ENCODE results near the gene EEFSEC. TPM values are rescaled to one million over a fixed set of nuclear protein-coding genes. Genes with fewer than 3 reads are reported as not detected.

The EEFSEC gene
- total and polyA plus RNA-seq, 5 experiments from 2014 or later = 14.7 to 27.1 (median 19.2) TPM

DNA sequence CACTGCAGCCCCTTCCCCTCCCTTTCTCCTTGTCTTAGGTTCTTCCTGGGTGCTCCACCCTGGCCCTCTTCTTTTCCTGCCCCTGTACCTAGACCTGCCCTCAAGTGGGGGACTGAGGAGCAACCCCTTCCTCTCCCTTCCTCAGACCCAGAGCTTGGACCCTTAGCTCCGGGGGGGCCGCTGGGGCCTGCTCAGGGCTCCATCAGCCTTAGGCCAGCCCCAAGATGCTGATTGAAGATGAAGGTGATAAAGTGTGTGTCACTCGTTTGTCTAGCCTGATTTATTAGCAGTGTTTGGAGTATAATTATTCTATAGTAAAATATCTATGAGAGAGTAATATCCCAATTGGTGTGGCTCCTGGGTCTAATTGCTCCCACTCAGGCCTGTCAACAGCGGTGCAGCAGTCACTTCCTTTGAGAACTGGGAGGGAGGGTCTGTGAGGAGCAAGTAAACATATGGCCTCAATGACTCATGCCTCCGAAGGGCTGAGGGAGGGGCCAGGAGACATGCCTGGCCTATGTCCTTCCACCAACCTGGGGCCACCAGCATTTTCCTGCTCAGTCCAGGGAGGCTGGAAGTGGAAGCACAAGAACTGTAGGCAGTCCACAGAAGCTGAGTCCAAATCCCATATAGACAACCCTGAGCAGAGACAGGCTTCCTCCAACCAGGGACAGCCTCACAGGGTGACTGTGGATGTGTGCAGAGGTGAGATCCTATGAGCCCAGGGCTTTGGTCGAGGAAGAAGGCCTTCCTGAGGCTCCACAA lies 190.2 kb downstream of the EEFSEC start:
- peaks cover under 1 to 18% (median 6%) of the 10 kb centered on the region in 4 donors for H3K4me1 Mint-ChIP-seq
- H3K9me3 Mint-ChIP-seq = no peaks in the 10 kb centered on the region
- ATAC-seq (no peak), DNase-seq (no peak)
- H3K36me3 Mint-ChIP-seq = peaks cover 0 to 31% (median 10%) of the 10 kb centered on the region in 3 donors
- POLR2A ChIA-PET = no interaction called here
- no peak overlapping the region for H3K4me3 Mint-ChIP-seq
- H3K27me3 Mint-ChIP-seq = no peaks in the 10 kb centered on the region
- peak overlapping the region in 2 of 10 donors; percentile 73 to 80 for H3K27ac Mint-ChIP-seq

DNA sequence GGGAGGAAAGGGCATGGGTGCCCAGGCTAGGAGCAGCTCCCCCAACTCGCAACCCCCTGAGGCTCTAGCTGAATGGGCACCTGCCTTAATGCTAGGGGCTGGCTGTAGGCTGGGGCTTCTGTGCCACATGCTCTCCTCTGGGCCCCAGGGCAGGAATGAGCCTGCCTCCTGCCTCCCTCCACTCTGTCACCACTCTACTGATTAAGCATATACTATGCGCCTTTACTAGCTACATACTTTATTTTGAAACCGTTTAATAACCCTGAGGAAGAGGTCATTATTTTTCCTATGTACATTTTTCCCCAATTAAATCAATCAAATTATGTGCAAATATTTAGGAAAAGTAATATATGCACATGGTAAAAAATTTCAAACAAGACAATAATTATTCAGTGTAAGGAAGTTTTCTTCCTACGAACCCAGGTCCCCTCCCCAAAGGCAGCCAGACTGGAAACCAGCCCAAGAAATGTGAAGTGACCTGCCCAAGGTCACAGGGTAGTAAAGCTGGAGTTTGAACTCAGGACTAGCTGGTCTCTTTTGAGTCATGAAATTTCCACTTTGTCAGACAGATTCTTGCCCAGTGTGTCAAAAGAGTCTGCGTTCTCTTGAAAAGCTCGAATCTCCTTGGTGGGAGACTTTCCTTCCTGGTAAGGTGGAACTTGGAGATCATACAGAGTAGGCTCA lies 190.9 kb downstream of the EEFSEC start:
- H3K27me3 Mint-ChIP-seq = no peaks in the 10 kb centered on the region
- H3K9me3 Mint-ChIP-seq = no peaks in the 10 kb centered on the region
- ATAC-seq = no peak
- no peak overlapping the region for H3K4me3 Mint-ChIP-seq
- peaks cover 6 to 23% (median 10%) of the 10 kb centered on the region in 4 donors for H3K4me1 Mint-ChIP-seq
- peak overlapping the region in 4 of 10 donors; percentile 2 to 75 (median 60) for H3K27ac Mint-ChIP-seq
- POLR2A ChIA-PET = no interaction called here
- DNase-seq = no peak
- peaks cover 0 to 28% (median 8%) of the 10 kb centered on the region in 3 donors for H3K36me3 Mint-ChIP-seq

DNA sequence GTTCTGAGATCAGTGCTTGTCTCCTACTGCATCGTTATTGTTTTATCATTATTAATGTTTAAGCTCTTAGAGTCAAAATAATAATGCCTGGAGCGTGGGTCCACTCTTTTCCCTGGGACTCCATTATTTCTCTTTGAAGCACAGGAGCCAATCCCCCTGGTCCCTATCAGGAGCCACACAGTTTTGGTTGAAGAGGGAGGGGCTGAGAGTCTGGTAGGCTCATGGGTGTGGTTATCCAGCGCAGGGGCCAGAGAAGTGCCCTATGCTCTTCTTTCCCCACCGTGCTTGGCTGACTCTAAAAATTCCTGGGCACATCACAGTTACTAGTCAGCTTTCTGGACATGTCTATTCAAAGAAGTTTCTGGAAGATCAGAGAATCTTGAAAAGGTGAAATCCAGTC lies 191.9 kb downstream of the EEFSEC start:
- no peaks in the 10 kb centered on the region for H3K27me3 Mint-ChIP-seq
- no peak overlapping the region for H3K4me3 Mint-ChIP-seq
- H3K36me3 Mint-ChIP-seq = peaks cover 0 to 26% (median 8%) of the 10 kb centered on the region in 3 donors
- no peak overlapping the region for H3K27ac Mint-ChIP-seq
- H3K4me1 Mint-ChIP-seq = peaks cover 6 to 23% (median 10%) of the 10 kb centered on the region in 4 donors
- ATAC-seq (no peak), DNase-seq (no peak)
- POLR2A ChIA-PET = no interaction called here
- no peaks in the 10 kb centered on the region for H3K9me3 Mint-ChIP-seq

DNA sequence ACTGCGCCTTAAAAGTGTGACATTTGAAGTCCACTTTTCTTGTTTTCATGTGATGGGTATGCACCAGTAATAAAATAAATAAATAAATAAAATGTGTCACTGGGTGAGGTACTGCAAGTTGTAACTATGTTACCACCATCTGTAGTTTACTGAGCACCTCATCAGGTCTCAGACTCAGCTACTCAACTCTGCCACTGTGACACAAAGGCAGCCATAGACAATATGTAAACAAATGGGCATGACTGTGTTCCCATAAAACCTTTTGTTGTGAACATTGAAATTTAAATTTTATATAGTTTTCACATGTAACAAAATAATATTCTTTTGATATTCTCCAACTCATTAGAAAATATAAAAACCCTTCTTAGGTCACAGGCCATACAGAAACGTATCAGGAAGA lies 193.3 kb downstream of the EEFSEC start:
- H3K27me3 Mint-ChIP-seq = no peaks in the 10 kb centered on the region
- no peaks in the 10 kb centered on the region for H3K9me3 Mint-ChIP-seq
- peaks cover 0 to 23% (median 9%) of the 10 kb centered on the region in 3 donors for H3K36me3 Mint-ChIP-seq
- H3K4me1 Mint-ChIP-seq = peaks cover 6 to 23% (median 8%) of the 10 kb centered on the region in 4 donors
- H3K27ac Mint-ChIP-seq = no peak overlapping the region
- POLR2A ChIA-PET = no interaction called here
- DNase-seq = no peak
- no peak for ATAC-seq
- H3K4me3 Mint-ChIP-seq = no peak overlapping the region

DNA sequence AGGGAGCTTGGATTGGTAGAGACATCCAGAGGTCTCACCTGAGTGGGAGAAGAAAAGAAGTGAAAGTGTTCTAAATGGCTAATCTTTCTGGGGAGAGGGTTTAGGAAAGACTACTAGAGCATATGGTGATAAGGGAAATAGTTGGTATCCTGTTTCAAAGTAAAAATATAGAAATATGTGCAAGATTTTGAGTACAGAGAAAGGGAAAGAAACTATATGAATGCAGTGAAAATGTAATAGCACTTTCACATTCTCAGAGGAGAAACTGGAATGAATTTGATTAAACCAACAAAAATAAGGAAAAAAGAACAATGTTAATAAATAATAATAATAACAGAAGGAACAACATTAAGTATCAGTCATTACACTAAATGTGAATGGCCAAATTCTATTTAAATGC lies 194.0 kb downstream of the EEFSEC start:
- Mint-ChIP-seq H3K9me3 (no peaks in the 10 kb centered on the region), H3K36me3 (peaks cover 0 to 27% (median 9%) of the 10 kb centered on the region in 3 donors), H3K4me3 (no peak overlapping the region), H3K27me3 (no peaks in the 10 kb centered on the region), H3K4me1 (peaks cover 6 to 23% (median 8%) of the 10 kb centered on the region in 4 donors), H3K27ac (peak overlapping the region in 1 of 10 donors; percentile 13)
- POLR2A ChIA-PET = interaction anchor here (0.8 kb wide), 1 partner anchor 14 kb away, joined by 3 read pairs; no protein-coding TSS in a partner anchor
- DNase-seq = no peak
- no peak for ATAC-seq

DNA sequence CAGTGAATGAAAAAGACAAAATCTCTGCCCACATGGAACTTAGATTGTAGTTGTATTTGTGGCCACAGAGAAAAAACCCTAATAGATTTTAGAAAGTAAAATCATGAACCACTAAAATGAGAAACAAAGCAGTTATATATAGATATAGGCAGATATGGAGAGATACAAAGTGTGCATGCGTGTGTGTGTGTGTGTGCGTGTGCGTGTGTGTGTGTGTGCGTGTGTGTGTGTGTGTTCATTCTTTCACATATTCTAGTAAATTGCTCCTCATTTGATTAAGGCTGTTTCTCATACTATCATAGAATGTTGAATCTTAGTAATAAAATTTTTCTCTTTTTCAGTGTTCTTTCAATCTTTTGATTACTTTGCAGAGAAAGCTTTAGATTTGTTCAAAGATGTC lies 194.8 kb downstream of the EEFSEC start:
- Mint-ChIP-seq H3K4me1 (peaks cover 6 to 23% (median 8%) of the 10 kb centered on the region in 4 donors), H3K27me3 (no peaks in the 10 kb centered on the region), H3K9me3 (no peaks in the 10 kb centered on the region), H3K4me3 (no peak overlapping the region), H3K27ac (peak overlapping the region in 1 of 10 donors; percentile 60), H3K36me3 (peaks cover 0 to 27% (median 7%) of the 10 kb centered on the region in 3 donors)
- POLR2A ChIA-PET = interaction anchor here (0.8 kb wide), 1 partner anchor 13 kb away, joined by 3 read pairs; no protein-coding TSS in a partner anchor
- no peak for DNase-seq
- ATAC-seq = no peak

DNA sequence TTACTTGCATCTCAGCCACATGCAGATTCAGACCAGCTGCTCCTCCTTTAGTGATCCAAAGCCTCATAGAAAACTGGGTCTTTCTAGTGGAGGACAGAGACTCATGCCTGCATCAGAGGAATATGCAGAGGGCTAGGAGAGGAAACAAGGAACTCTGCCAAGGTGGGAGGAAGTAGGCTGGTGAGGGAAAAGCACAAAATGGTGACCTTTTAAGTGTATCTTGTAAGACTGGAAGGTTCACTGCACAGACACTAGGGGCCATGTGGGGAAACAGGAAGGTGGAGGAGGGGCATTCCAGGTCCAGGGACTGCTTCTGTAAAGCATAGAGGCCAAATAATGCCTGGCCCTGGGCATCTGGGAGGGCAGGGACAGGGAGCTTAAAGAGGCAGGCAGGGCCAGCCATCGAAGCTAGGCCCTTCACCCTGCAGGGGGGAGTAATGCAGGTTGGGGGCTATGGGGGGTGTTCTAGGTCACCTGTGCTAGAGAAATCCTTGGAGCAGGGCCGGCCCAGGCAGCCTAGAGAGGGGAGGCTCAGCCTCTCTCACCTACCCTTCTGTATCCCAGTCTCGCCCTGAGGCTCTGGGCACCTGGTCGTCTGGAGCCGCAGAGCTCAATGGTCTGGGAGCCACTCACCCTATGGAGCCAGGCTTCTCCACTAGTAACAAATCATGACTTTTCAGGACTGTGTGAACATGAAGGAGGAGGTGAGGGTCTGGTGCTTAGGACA lies 195.7 kb downstream of the EEFSEC start:
- no peak overlapping the region for H3K4me3 Mint-ChIP-seq
- H3K27me3 Mint-ChIP-seq = no peaks in the 10 kb centered on the region
- peaks cover 5 to 23% (median 6%) of the 10 kb centered on the region in 4 donors for H3K4me1 Mint-ChIP-seq
- no peak for ATAC-seq
- H3K9me3 Mint-ChIP-seq = no peaks in the 10 kb centered on the region
- peaks cover 0 to 26% (median 7%) of the 10 kb centered on the region in 3 donors for H3K36me3 Mint-ChIP-seq
- H3K27ac Mint-ChIP-seq = peak overlapping the region in 2 of 10 donors; percentile 32 to 60
- POLR2A ChIA-PET = no interaction called here
- DNase-seq = no peak

DNA sequence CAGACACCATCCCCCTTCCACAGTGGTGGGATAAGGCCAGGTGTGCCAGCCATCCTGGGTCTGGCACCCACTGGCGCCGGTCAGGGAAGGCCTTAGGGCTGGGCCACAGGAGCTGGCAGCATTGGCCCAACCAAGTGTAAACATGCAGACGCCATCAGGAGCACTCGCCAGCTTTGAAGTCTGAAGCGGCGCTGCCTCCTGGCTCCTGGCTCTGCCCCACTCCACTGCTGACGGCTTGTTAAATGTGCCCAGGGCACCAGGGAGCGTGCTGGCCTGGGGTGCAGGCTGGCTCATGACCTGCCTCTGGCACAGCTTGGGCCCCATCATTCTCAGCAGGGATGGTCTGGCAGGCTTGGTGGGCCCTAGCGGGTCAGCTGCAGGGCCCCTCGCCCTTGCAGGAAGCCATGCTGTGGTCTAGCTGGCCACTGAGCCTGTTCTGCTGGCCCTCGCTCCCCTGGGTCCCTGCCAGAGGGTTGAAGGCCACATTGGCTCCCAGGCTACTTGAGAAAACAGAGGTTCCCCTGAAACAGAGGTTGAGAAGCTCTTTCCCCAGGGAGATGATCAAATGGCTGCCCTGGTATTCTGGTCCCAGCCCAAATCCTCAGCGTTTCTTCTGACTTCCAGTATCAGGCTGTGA lies 196.8 kb downstream of the EEFSEC start:
- peak in 1 of 10 donors; percentile 41 for DNase-seq
- Mint-ChIP-seq H3K27ac (no peak overlapping the region), H3K27me3 (no peaks in the 10 kb centered on the region), H3K9me3 (no peaks in the 10 kb centered on the region), H3K36me3 (peaks cover 0 to 24% (median 7%) of the 10 kb centered on the region in 3 donors), H3K4me1 (peaks cover 3 to 23% (median 6%) of the 10 kb centered on the region in 4 donors), H3K4me3 (no peak overlapping the region)
- POLR2A ChIA-PET = no interaction called here
- ATAC-seq = no peak

DNA sequence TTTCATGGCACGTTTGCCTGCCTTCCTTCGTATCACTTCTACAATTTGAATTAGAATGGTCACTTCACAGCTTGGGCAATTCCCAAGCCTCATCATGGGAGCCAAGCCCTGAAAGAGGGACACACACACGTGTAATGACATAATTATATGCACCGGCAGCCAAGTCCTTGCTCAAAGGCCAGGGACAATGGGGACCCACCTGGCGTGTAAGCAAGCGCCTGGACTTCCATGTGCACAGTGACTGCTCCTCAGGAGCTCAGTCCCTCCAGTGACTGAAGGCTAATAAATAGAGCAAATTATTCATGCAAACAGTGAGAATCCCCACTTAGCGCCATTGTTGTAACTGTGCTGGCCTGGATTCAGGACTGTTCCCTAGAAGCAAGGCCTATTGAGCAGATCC lies 198.3 kb downstream of the EEFSEC start:
- no peaks in the 10 kb centered on the region for H3K27me3 Mint-ChIP-seq
- peaks cover 3 to 23% (median 7%) of the 10 kb centered on the region in 4 donors for H3K4me1 Mint-ChIP-seq
- ATAC-seq (no peak), DNase-seq (no peak)
- peaks cover 0 to 24% (median 5%) of the 10 kb centered on the region in 3 donors for H3K36me3 Mint-ChIP-seq
- H3K4me3 Mint-ChIP-seq = no peak overlapping the region
- H3K27ac Mint-ChIP-seq = no peak overlapping the region
- POLR2A ChIA-PET = interaction anchor here (1.3 kb wide), 1 partner anchor 44 kb away, joined by 5 read pairs; no protein-coding TSS in a partner anchor
- no peaks in the 10 kb centered on the region for H3K9me3 Mint-ChIP-seq

DNA sequence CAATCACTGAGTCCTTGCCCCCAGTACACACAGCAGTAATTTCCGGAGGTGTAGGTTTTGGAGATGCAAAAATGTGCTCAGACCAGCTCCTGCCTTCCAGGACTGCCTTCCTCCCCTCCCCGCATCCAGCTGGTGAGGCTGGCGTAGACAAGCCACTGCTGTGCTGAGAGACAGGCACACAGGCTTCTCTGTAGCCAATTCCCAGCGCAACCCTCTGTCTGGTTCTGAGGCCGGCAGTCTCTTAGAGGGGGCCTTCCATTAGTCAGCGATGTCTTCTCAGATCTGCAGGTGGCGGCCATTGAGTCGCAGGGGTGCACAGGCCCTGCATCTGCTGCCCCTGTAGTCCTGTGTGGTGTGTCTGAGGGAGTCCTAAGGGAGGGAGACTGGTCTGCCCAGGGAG lies 199.0 kb downstream of the EEFSEC start:
- Mint-ChIP-seq H3K9me3 (no peaks in the 10 kb centered on the region), H3K4me1 (peaks cover 3 to 18% (median 7%) of the 10 kb centered on the region in 4 donors), H3K27me3 (no peaks in the 10 kb centered on the region), H3K27ac (peak overlapping the region in 1 of 10 donors; percentile 24), H3K4me3 (no peak overlapping the region), H3K36me3 (peaks cover 0 to 21% (median 5%) of the 10 kb centered on the region in 3 donors)
- POLR2A ChIA-PET = interaction anchor here (1.3 kb wide), 1 partner anchor 45 kb away, joined by 5 read pairs; no protein-coding TSS in a partner anchor
- DNase-seq (peak in 1 of 10 donors; percentile 54), ATAC-seq (no peak)

DNA sequence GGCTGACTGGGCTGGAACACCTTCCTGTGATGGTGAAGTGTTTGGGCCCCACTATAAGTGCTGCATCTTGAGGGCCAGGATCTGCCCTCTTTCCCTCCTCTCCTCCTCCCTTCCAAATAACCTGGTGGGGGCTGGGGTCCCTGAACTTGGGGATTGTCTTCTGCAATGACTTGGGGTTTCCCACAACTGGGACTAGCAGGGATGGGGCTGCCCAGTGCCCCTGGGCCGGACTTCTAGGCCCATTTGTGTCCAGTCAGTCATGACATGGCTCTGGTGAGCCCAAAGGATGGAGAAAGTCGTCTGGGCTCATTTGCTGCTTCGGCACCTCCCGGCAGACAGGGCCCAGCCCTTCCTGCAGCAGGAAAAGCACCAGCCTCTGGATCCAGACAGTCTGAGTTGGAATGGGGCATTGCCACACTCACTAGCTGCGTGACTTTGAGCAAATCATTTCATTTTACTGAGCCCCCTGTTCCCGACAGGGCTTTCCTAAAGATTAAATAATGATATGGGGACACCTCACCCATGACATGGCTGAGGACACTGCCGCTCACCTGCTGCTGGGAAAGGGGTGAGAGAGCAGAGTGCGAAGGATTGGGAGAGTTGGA lies 200.2 kb downstream of the EEFSEC start:
- peaks cover 0 to 27% (median 10%) of the 10 kb centered on the region in 3 donors for H3K36me3 Mint-ChIP-seq
- H3K9me3 Mint-ChIP-seq = no peaks in the 10 kb centered on the region
- peaks cover 3 to 7% (median 6%) of the 10 kb centered on the region in 4 donors for H3K4me1 Mint-ChIP-seq
- ATAC-seq (no peak), DNase-seq (peak in 1 of 10 donors; percentile 21)
- peak overlapping the region in 1 of 10 donors; percentile 9 for H3K27ac Mint-ChIP-seq
- H3K4me3 Mint-ChIP-seq = no peak overlapping the region
- POLR2A ChIA-PET = no interaction called here
- H3K27me3 Mint-ChIP-seq = no peaks in the 10 kb centered on the region
